Fibroblast of mammary gland (primary cell): Measurements from ENCODE around the gene PLOD2.

Source experiments
- DNase-seq: peaks from one replicate; pipeline ENCODE4 v3.0.0-alpha.2; 2010; ENCODE audit warnings: low read depth
- H3K4me3 ChIP-seq: 2 replicates; pipeline ENCODE4 v1.5.1; 2011; ENCODE audit warnings: low read depth, mild to moderate bottlenecking, low read length, moderate library complexity; ENCODE audit not compliant: control insufficient read depth
- TF ChIP-seq, protein P1 (sequence below): conservative IDR thresholded peaks from 2 replicates; pipeline ENCODE4 v1.5.1; 2011; ENCODE audit warnings: low read depth, low read length, inconsistent platforms; ENCODE audit not compliant: control insufficient read depth, insufficient read depth

The PLOD2 gene

DNA sequence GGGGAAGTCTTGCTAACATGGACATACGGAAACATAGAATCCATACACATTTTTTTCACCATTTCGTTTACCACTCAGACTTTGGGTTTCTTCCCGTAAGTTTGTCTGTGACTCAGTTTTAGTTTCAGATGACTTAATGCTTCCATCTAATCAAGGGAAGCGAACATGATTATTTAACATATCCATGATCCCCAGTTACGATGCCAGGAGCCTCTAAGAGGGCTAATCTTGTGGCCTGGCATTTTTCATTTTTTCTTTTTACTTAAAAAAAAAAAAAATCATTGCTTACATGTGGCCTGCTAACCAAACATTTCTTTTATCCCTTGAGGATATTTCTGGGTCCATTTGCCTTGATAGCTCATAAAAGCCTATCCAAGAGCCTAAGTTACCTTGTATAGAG is 20.2 kb upstream of the PLOD2 start:
- TF ChIP-seq, protein P1, sequence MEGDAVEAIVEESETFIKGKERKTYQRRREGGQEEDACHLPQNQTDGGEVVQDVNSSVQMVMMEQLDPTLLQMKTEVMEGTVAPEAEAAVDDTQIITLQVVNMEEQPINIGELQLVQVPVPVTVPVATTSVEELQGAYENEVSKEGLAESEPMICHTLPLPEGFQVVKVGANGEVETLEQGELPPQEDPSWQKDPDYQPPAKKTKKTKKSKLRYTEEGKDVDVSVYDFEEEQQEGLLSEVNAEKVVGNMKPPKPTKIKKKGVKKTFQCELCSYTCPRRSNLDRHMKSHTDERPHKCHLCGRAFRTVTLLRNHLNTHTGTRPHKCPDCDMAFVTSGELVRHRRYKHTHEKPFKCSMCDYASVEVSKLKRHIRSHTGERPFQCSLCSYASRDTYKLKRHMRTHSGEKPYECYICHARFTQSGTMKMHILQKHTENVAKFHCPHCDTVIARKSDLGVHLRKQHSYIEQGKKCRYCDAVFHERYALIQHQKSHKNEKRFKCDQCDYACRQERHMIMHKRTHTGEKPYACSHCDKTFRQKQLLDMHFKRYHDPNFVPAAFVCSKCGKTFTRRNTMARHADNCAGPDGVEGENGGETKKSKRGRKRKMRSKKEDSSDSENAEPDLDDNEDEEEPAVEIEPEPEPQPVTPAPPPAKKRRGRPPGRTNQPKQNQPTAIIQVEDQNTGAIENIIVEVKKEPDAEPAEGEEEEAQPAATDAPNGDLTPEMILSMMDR: no peak
- DNase-seq: no peak
- no peak overlapping the region for H3K4me3 ChIP-seq

DNA sequence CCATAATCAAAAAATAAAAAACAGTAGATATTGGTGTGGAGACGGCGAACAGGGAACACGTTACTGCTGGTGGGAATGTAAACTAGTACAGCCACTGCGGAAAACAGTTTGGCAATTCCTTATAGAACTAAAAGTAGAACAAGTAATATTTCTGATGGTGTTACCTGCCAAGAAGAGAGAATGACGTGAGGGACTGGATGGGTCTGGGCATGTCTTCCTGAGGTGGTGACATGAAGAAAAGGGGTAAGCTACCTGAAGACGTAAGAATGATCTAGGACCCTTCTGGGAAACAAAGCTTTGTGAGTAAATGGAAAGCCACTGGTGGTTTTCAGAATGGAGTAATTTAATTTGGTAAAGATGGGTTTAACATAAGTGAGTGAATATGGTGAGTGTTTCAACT is 19.4 kb upstream of the PLOD2 start:
- no peak overlapping the region for H3K4me3 ChIP-seq
- TF ChIP-seq, protein P1: no peak
- no peak for DNase-seq

DNA sequence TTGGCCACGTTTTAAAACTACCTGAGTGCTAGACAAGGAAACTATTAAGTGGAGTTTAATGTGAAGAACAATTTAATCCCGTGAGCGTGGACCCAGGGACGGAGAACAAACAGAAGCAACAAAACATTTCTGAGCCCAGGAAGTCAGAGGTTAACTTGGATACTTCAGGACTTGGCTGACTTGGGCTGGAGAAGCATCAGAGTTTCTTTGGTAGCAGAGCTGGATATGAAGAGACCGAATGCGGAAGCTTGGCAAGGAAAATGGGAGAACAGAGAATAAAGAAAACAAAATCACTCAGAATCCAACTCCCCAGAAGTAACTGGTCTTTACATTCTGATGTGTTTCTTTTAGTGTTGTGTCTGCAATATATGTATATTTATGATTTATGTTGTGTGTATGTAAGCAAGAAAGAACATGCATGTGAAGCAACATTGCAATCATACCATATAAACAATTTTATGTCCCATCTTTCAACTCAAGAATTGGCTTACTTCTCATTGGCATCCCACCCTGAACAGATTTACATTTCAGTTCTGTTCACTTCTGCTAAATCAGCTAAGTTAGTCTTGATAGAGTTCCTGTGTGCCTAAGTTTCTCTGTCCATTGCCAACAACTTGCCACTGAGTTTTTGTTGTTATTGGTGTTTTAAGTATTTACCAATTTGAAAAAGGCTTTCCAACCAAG is 17.2 kb upstream of the PLOD2 start:
- no peak for DNase-seq
- no peak overlapping the region for H3K4me3 ChIP-seq
- TF ChIP-seq, protein P1: no peak

DNA sequence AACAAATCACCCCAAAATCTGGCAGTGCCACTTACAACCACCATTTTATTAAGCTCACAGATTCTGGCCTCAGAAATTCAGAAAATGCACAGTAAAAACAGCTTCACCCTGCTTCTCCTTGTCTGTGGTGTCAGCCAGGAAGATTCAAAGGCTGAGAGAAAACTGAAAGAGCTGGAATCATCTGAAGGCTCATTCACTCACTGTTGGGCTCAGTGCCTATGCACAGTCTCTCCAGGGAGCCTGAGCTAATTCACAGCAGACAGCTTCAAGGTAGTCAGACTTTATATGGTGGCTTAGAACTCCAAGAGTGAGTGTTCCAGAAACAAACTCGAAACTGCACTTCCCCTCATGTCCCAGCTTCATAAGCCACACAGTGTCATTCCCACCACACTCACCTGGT is 16.5 kb upstream of the PLOD2 start:
- H3K4me3 ChIP-seq: no peak overlapping the region
- TF ChIP-seq, protein P1: no peak
- DNase-seq: peak; percentile 74

DNA sequence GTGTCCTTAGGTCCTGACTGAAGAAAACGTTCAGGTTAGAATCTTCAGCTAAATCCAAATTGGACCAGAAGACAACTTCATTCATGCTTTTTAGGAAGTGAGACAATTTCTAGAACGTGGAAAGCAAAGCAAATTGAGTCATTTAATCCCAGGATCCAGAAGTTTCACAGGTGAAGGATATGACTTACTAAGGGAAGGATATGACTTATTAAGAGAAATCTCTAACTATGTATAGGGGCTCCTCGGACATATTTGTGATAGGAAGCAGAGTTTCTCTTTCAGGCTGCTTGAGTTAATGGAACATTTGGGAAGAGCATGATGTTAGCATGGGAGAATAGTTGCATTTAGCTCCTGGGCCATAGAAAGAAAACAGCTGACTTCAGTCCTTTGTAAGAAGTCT is 16.1 kb upstream of the PLOD2 start:
- TF ChIP-seq, protein P1: no peak
- no peak overlapping the region for H3K4me3 ChIP-seq
- no peak for DNase-seq

DNA sequence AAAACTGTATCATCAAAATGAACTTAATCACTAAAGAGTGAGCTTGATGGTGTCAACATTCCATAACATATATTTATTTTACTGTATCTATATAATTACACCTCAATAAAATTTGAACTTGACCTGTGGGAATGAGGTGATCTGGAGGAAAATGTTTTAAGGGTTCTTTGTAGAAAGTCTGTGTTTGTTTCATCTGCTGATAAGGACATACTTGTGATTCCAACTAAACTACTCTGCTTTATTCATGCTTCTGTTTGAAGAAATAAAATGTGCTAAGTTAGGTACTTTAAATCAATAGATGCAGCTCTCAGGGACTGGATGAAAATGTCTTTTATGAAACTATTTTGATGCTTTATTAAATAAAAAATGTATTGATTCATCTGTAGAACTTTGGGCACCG is 11.6 kb upstream of the PLOD2 start:
- TF ChIP-seq, protein P1: no peak
- H3K4me3 ChIP-seq: no peak overlapping the region

DNA sequence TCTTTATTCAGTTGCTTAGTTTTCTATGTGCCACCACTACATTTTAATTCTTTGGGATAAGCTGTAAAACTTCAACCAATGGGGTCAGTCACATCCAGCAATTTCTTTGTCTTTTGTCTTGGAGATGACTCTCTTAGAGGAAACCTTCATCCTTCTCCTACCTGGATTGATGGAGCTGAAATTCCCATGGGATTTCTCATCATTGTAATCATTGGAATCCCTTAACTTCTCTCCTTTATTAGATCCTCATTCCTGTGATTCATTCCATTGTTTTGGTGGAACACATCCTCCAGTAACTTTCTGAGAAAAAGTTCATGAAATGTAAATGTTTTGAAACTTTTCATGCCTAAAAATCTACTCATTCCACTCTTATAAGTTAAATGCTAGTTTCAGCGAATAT is 9.6 kb upstream of the PLOD2 start:
- DNase-seq: no peak
- TF ChIP-seq, protein P1: no peak
- H3K4me3 ChIP-seq: no peak overlapping the region

More for the DNA sequence above, 11.6 kb upstream of the PLOD2 start:
- DNase-seq: no peak
